ENCODE measurements around the gene CAMK2B.

- TF ChIP-seq, protein P1, sequence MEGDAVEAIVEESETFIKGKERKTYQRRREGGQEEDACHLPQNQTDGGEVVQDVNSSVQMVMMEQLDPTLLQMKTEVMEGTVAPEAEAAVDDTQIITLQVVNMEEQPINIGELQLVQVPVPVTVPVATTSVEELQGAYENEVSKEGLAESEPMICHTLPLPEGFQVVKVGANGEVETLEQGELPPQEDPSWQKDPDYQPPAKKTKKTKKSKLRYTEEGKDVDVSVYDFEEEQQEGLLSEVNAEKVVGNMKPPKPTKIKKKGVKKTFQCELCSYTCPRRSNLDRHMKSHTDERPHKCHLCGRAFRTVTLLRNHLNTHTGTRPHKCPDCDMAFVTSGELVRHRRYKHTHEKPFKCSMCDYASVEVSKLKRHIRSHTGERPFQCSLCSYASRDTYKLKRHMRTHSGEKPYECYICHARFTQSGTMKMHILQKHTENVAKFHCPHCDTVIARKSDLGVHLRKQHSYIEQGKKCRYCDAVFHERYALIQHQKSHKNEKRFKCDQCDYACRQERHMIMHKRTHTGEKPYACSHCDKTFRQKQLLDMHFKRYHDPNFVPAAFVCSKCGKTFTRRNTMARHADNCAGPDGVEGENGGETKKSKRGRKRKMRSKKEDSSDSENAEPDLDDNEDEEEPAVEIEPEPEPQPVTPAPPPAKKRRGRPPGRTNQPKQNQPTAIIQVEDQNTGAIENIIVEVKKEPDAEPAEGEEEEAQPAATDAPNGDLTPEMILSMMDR (optimal IDR thresholded peaks at IDR 0.05 in 1 of 3, IDR thresholded peaks at IDR 0.05 in 1 of 3, conservative IDR thresholded peaks at IDR 0.05 in 1 of 3; ENCODE audit: extremely low read depth in 1 of 3, insufficient read depth in 2 of 3, low read length in 3 of 3): no peak
- no peak for TF ChIP-seq EZH2 (IDR thresholded peaks at IDR 0.05; ENCODE audit: low read length)
Measured at GRCh38 chr7:44259547-44260457, 65.6 kb downstream of the CAMK2B start.
